ENCODE results near the gene OGFOD1. TPM values are rescaled to one million over a fixed set of nuclear protein-coding genes. Genes with fewer than 3 reads are reported as not detected.

OGFOD1 gene
- total and polyA plus RNA-seq, 2 donors (not counting 1 experiment from before 2014, with no cell fraction given), result 54.7 to 101 TPM

DNA sequence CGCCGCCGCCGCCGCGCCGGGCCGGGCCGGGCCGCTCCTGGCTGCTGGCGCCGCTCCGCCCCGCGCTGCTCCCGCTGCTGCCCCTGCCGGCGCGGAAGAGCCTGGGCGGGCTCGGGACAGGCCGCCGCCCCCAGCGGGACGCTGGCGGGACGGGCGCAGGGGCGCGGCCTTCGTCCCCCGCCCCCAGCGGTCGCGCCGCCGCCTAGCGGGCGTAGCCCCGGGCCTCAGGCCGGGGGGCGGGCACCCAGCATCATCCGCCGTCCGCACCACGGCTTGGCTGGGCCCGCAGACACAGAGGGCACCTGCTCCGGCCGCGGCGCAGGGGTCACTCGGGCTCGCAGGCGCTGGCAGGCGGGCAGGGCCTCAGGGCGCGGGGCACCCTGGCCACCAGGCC, 25.9 kb upstream of the OGFOD1 start, which contains the start of gene AMFR:
Gene AMFR, minus strand, starts transcription at position 107 of the 394 bp plus-strand sequence. CDS start 218 bp downstream, outside the sequence.
- H3K36me3 ChIP-seq (ENCODE audit: control insufficient read depth, insufficient read depth, low read length), result no peaks in the 10 kb centered on the region
- H4K20me1 ChIP-seq (ENCODE audit: control insufficient read depth, extremely low read depth, insufficient read depth, low read length), result no peaks in the 10 kb centered on the region
- peaks cover 3% of the 10 kb centered on the region for H3K4me1 ChIP-seq (ENCODE audit: control insufficient read depth, extremely low read depth, insufficient read depth, low read length)
- H3K9ac ChIP-seq (ENCODE audit: insufficient read depth, low read length), result peak within 1 kb of the TSS; percentile 88
- no peak for TF ChIP-seq EZH2 (IDR thresholded peaks at IDR 0.05; ENCODE audit: low read length, missing control alignments)
- TF ChIP-seq, protein P1, sequence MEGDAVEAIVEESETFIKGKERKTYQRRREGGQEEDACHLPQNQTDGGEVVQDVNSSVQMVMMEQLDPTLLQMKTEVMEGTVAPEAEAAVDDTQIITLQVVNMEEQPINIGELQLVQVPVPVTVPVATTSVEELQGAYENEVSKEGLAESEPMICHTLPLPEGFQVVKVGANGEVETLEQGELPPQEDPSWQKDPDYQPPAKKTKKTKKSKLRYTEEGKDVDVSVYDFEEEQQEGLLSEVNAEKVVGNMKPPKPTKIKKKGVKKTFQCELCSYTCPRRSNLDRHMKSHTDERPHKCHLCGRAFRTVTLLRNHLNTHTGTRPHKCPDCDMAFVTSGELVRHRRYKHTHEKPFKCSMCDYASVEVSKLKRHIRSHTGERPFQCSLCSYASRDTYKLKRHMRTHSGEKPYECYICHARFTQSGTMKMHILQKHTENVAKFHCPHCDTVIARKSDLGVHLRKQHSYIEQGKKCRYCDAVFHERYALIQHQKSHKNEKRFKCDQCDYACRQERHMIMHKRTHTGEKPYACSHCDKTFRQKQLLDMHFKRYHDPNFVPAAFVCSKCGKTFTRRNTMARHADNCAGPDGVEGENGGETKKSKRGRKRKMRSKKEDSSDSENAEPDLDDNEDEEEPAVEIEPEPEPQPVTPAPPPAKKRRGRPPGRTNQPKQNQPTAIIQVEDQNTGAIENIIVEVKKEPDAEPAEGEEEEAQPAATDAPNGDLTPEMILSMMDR (conservative IDR thresholded peaks at IDR 0.05 in 1 of 2, IDR thresholded peaks at IDR 0.05 in 1 of 2; ENCODE audit: low read depth in 1 of 2, low read length in 2 of 2), result peak; percentile 1 to 32
- peak; percentile 79 to 80 for DNase-seq (ENCODE audit: low read depth in 2 of 2)
- H3K27ac ChIP-seq (ENCODE audit: insufficient read depth, low read length), result peak within 1 kb of the TSS; percentile 58
- H2AFZ ChIP-seq (ENCODE audit: low read length), result peak within 1 kb of the TSS; percentile 34
- peak within 1 kb of the TSS; percentile 80 for H3K4me2 ChIP-seq (ENCODE audit: extremely low read depth, insufficient read depth, low read length)
- no peaks in the 10 kb centered on the region for H3K9me3 ChIP-seq (ENCODE audit: control insufficient read depth, insufficient read depth, low read depth, low read length)
- H3K27me3 ChIP-seq (ENCODE audit: control insufficient read depth, insufficient read depth, low read length), result no peaks in the 10 kb centered on the region
- peak within 1 kb of the TSS; percentile 78 to 89 (median 80) for H3K4me3 ChIP-seq (replicated peaks in 1 of 4; ENCODE audit: control extremely low read depth in 1 of 4, insufficient read depth in 1 of 4, low read depth in 3 of 4, low read length in 4 of 4)
- H3K79me2 ChIP-seq (ENCODE audit: control insufficient read depth, insufficient read depth, low read length), result peaks cover 43% of the 10 kb centered on the region

DNA sequence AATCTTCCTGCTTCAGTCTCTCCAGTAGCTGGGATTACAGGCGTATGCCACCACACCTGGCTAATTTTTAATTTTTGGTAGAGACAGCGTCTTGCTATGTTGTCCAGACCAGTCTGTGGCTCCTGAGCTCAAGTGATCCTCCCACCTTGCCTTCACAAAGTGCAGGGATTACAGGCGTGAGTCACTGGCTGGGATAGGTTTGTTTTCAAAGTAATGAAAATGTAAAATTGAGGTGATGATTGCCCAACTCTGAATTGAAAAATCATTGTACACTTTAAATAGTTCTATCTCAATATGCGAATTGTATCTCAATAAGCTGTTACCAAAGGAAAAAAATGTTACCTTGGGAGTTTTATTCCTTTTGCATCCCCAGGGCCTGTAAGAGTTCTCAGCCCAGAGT, 24.8 kb upstream of the OGFOD1 start:
- Histone ChIP-seq H3K36me3 (ENCODE audit: control insufficient read depth, insufficient read depth, low read length) (no peaks in the 10 kb centered on the region), H4K20me1 (ENCODE audit: control insufficient read depth, extremely low read depth, insufficient read depth, low read length) (no peaks in the 10 kb centered on the region), H3K9me3 (ENCODE audit: control insufficient read depth, insufficient read depth, low read depth, low read length) (no peaks in the 10 kb centered on the region), H2AFZ (ENCODE audit: low read length) (no peak overlapping the region), H3K9ac (ENCODE audit: insufficient read depth, low read length) (no peak overlapping the region), H3K27me3 (ENCODE audit: control insufficient read depth, insufficient read depth, low read length) (no peaks in the 10 kb centered on the region), H3K27ac (ENCODE audit: insufficient read depth, low read length) (no peak overlapping the region), H3K4me1 (ENCODE audit: control insufficient read depth, extremely low read depth, insufficient read depth, low read length) (peaks cover 3% of the 10 kb centered on the region), H3K4me2 (ENCODE audit: extremely low read depth, insufficient read depth, low read length) (no peak overlapping the region), H3K4me3 (replicated peaks in 1 of 4; ENCODE audit: control extremely low read depth in 1 of 4, insufficient read depth in 1 of 4, low read depth in 3 of 4, low read length in 4 of 4) (no peak overlapping the region), H3K79me2 (ENCODE audit: control insufficient read depth, insufficient read depth, low read length) (peaks cover 32% of the 10 kb centered on the region)
- DNase-seq (ENCODE audit: low read depth in 2 of 2), result no peak
- TF ChIP-seq EZH2 (IDR thresholded peaks at IDR 0.05; ENCODE audit: low read length, missing control alignments), result no peak

DNA sequence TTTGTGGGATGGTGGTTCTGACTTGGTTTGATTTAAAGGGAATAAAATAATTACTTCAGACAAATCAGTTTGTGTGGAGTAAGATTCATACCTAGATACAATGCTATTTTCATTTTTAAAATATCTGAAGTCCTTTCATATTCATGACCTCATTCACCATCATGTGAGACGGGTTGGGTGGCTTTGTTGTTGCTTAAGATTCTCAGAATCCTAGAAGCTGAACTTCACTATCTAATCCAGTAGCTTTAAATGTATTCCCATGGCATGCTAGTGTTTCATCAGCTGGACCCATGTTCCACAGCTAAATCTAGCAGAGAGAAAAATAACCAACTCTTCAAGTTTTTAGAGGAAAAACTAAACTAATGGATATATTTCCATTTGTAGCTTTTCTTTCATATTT, 23.3 kb upstream of the OGFOD1 start:
- no peak overlapping the region for H3K9ac ChIP-seq (ENCODE audit: insufficient read depth, low read length)
- no peaks in the 10 kb centered on the region for H3K9me3 ChIP-seq (ENCODE audit: control insufficient read depth, insufficient read depth, low read depth, low read length)
- H3K27me3 ChIP-seq (ENCODE audit: control insufficient read depth, insufficient read depth, low read length), result no peaks in the 10 kb centered on the region
- TF ChIP-seq, protein P1 (conservative IDR thresholded peaks at IDR 0.05 in 1 of 2, IDR thresholded peaks at IDR 0.05 in 1 of 2; ENCODE audit: low read depth in 1 of 2, low read length in 2 of 2), result no peak
- no peak for TF ChIP-seq EZH2 (IDR thresholded peaks at IDR 0.05; ENCODE audit: low read length, missing control alignments)
- H2AFZ ChIP-seq (ENCODE audit: low read length), result no peak overlapping the region
- DNase-seq (ENCODE audit: low read depth in 2 of 2), result peak in 1 of 2 donors; percentile 4
- no peak overlapping the region for H3K4me2 ChIP-seq (ENCODE audit: extremely low read depth, insufficient read depth, low read length)
- H3K27ac ChIP-seq (ENCODE audit: insufficient read depth, low read length), result no peak overlapping the region
- no peaks in the 10 kb centered on the region for H4K20me1 ChIP-seq (ENCODE audit: control insufficient read depth, extremely low read depth, insufficient read depth, low read length)
- H3K79me2 ChIP-seq (ENCODE audit: control insufficient read depth, insufficient read depth, low read length), result peaks cover 17% of the 10 kb centered on the region
- no peak overlapping the region for H3K4me3 ChIP-seq (replicated peaks in 1 of 4; ENCODE audit: control extremely low read depth in 1 of 4, insufficient read depth in 1 of 4, low read depth in 3 of 4, low read length in 4 of 4)
- H3K4me1 ChIP-seq (ENCODE audit: control insufficient read depth, extremely low read depth, insufficient read depth, low read length), result peaks cover 3% of the 10 kb centered on the region
- peaks cover 2% of the 10 kb centered on the region for H3K36me3 ChIP-seq (ENCODE audit: control insufficient read depth, insufficient read depth, low read length)

Data from fibroblast of lung (primary cell).